ENCODE results near the gene FEM1C. TPM values are rescaled to one million over a fixed set of nuclear protein-coding genes. Genes with fewer than 3 reads are reported as not detected.

The FEM1C gene
- total RNA-seq, 2 experiments from 2014 or later, result 5.6 to 9.0 TPM

DNA sequence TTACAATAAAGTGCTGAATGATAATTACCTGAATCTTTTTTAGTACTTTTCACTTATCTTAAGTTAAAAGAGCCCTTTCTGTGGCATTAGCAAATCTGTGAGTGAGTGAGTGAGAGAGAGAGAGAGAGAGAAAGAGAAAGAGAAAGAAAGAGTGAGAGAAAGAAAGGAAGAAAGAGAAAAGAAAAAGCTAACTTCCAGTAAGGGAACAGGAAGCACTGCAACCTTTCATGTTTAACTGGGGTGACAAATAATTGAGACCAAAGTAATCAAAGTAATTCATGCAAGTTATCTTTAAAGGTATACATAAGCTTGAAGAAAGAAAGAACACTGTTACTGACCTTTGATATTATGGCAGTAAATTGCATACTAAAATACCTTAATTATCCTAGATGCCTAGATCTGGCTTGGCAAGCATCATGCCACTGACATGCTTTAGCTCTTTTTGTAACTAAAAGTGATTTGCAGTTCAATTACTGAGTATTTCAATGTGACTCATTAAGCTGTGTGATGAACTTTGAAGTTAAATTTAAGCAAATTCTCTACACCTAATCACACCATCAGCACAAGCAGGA lies 21.7 kb downstream of the FEM1C start:
- DNase-seq (ENCODE audit: low spot score), result no peak
- no TSS peak for BruUV-seq (replicated peaks)
- Histone ChIP-seq H4K20me1 (ENCODE audit: insufficient read depth, low read length) (0 out of 2 replicates have a peak, but pooled peaks cover 9% of the 10 kb centered on the region), H3K36me3 (ENCODE audit: insufficient read depth, low read length) (peaks cover 49% of the 10 kb centered on the region), H3K4me2 (ENCODE audit: low read length) (no peak overlapping the region), H2AFZ (ENCODE audit: low read length) (no peak overlapping the region), H3K79me2 (ENCODE audit: insufficient read depth, low read depth, low read length) (peaks cover 9% of the 10 kb centered on the region; the same call in 1 of the 2 replicates), H3K27ac (ENCODE audit: low read depth, low read length, poor library complexity, severe bottlenecking) (no peak overlapping the region), H3K9me3 (ENCODE audit: low read length) (no peaks in the 10 kb centered on the region), H3K4me1 (ENCODE audit: insufficient read depth, low read length, poor library complexity, severe bottlenecking) (no peaks in the 10 kb centered on the region), H3K9me2 (ENCODE audit: insufficient read depth, low read length) (no peaks in the 10 kb centered on the region; the same call in 1 of the 2 replicates), H3K4me3 (ENCODE audit: low read depth, low read length, poor library complexity, severe bottlenecking) (no peak overlapping the region)
- no peak for TF ChIP-seq CTCF (conservative IDR thresholded peaks at IDR 0.05; ENCODE audit: low read length)
- no peak for TF ChIP-seq EZH2phosphoT487 (IDR thresholded peaks at IDR 0.05; ENCODE audit: borderline replicate concordance, low read depth, low read length)
- CTCF ChIA-PET (ENCODE audit: unreplicated experiment), result no interaction called here
- POLR2A ChIA-PET, result interaction anchor here (0.6 to 1.9 kb wide), 8 partner anchors 8 to 349 kb away, joined by 3 to 7 read pairs (median 3); no protein-coding TSS in a partner anchor
- intact Hi-C loops (cut with micrococcal nuclease; ENCODE audit: unreplicated experiment), result no loop called here

DNA sequence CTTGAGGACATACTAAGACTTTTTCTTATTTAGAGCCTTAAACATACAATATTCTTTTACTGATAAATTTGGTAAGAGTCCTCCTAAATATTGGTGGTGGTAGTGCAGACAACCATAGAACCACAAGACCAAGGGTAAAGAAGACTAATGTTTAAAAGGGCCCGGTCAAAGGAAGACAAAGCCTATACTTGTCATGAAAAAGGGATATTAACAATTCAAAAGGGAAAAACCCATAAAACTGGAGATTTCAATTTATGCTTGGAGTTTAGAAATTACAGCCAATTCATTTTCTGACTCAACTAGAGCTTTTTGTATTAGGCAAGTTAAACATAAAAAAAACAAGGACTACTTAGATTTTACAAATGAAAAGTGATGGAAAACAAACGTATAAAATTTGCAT lies 24.4 kb downstream of the FEM1C start:
- DNase-seq (ENCODE audit: low spot score), result no peak
- ChIA-PET CTCF (ENCODE audit: unreplicated experiment) (no interaction called here), POLR2A (interaction anchor here (0.7 to 1.9 kb wide), 3 partner anchors 14 to 47 kb away, joined by 3 to 9 read pairs (median 4); no protein-coding TSS in a partner anchor)
- TF ChIP-seq EZH2phosphoT487 (IDR thresholded peaks at IDR 0.05; ENCODE audit: borderline replicate concordance, low read depth, low read length) (no peak), CTCF (conservative IDR thresholded peaks at IDR 0.05; ENCODE audit: low read length) (no peak)
- H3K9me3 ChIP-seq (ENCODE audit: low read length), result no peaks in the 10 kb centered on the region
- BruUV-seq (replicated peaks), result no TSS peak
- no peaks in the 10 kb centered on the region; the same call in 1 of the 2 replicates for H3K9me2 ChIP-seq (ENCODE audit: insufficient read depth, low read length)
- H3K4me1 ChIP-seq (ENCODE audit: insufficient read depth, low read length, poor library complexity, severe bottlenecking), result no peaks in the 10 kb centered on the region
- no peaks in the 10 kb centered on the region for H3K79me2 ChIP-seq (ENCODE audit: insufficient read depth, low read depth, low read length)
- no peak overlapping the region for H3K4me2 ChIP-seq (ENCODE audit: low read length)
- peaks cover 35% of the 10 kb centered on the region for H3K36me3 ChIP-seq (ENCODE audit: insufficient read depth, low read length)
- H3K4me3 ChIP-seq (ENCODE audit: low read depth, low read length, poor library complexity, severe bottlenecking), result no peak overlapping the region
- no peak overlapping the region for H3K27ac ChIP-seq (ENCODE audit: low read depth, low read length, poor library complexity, severe bottlenecking)
- intact Hi-C loops (cut with micrococcal nuclease; ENCODE audit: unreplicated experiment), result no loop called here
- no peak overlapping the region for H2AFZ ChIP-seq (ENCODE audit: low read length)
- H4K20me1 ChIP-seq (ENCODE audit: insufficient read depth, low read length), result 0 out of 2 replicates have a peak, but pooled peaks cover 4% of the 10 kb centered on the region

DNA sequence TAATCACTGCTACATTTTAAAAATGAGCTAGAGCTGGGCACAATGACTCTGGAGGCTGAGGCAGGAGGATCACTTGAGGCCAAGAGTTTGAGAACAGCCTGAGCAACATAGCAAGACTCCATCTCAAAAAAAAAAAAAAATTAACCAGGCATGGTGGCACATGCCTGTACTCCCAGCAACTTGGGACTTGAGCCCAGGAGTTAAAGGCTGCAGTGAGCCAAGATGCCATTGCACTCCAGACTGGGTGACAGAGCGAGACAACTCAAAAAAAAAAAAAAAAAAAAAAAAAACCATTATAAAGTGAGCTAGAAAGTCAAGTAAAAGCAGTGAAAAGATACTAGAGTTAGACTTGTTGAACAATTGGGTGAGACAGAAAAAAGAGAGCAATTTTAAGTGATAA lies 28.2 kb downstream of the FEM1C start:
- no peak overlapping the region for H3K4me2 ChIP-seq (ENCODE audit: low read length)
- no peak overlapping the region for H3K4me3 ChIP-seq (ENCODE audit: low read depth, low read length, poor library complexity, severe bottlenecking)
- DNase-seq (ENCODE audit: low spot score), result no peak
- ChIA-PET CTCF (ENCODE audit: unreplicated experiment) (interaction anchor here (0.6 kb wide), 2 partner anchors 8 to 1399 kb away, joined by 3 to 4 read pairs; no protein-coding TSS in a partner anchor), POLR2A (interaction anchor here (0.6 to 0.8 kb wide), 2 partner anchors 81 to 253 kb away, joined by 3 to 4 read pairs; no protein-coding TSS in a partner anchor)
- intact Hi-C loops (cut with micrococcal nuclease; ENCODE audit: unreplicated experiment), result no loop called here
- TF ChIP-seq EZH2phosphoT487 (IDR thresholded peaks at IDR 0.05; ENCODE audit: borderline replicate concordance, low read depth, low read length) (no peak), CTCF (conservative IDR thresholded peaks at IDR 0.05; ENCODE audit: low read length) (no peak)
- H3K9me2 ChIP-seq (ENCODE audit: insufficient read depth, low read length), result no peaks in the 10 kb centered on the region; the same call in 1 of the 2 replicates
- no peak overlapping the region for H3K27ac ChIP-seq (ENCODE audit: low read depth, low read length, poor library complexity, severe bottlenecking)
- no peaks in the 10 kb centered on the region for H3K9me3 ChIP-seq (ENCODE audit: low read length)
- no peaks in the 10 kb centered on the region for H4K20me1 ChIP-seq (ENCODE audit: insufficient read depth, low read length)
- no peak overlapping the region for H2AFZ ChIP-seq (ENCODE audit: low read length)
- H3K79me2 ChIP-seq (ENCODE audit: insufficient read depth, low read depth, low read length), result no peaks in the 10 kb centered on the region
- H3K4me1 ChIP-seq (ENCODE audit: insufficient read depth, low read length, poor library complexity, severe bottlenecking), result no peaks in the 10 kb centered on the region
- BruUV-seq (replicated peaks), result no TSS peak
- 0 out of 2 replicates have a peak, but pooled peaks cover 4% of the 10 kb centered on the region for H3K36me3 ChIP-seq (ENCODE audit: insufficient read depth, low read length)
